ENCODE measurements around the gene IFI16.

DNA sequence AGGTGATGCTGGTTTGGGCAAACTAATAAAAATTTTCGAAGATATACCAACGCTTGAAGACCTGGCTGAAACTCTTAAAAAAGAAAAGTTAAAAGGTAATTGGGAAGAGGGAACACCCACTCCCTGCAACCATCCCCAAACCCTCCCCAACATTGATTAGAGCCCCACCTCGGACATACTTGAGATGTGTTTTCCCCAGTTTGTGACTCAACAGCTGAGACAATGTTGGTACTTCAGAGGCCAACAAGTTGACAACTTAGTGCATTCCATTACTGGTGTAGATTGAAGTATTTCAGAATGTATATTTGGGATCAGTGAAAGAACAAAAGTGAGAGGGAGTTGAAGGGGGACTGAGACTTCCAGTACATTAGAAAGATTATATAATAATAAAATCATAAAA lies 5.1 kb downstream of the IFI16 start:
- TF ChIP-seq HMG20A (CRISPR knock-in tag; IDR thresholded peaks at IDR 0.05; ENCODE audit: borderline replicate concordance) = no peak
- TF ChIP-seq CREB1 (IDR thresholded peaks at IDR 0.05) = no peak
- TF ChIP-seq CREB1 (CRISPR knock-in tag; IDR thresholded peaks at IDR 0.05) = no peak
- TF ChIP-seq, protein P1, sequence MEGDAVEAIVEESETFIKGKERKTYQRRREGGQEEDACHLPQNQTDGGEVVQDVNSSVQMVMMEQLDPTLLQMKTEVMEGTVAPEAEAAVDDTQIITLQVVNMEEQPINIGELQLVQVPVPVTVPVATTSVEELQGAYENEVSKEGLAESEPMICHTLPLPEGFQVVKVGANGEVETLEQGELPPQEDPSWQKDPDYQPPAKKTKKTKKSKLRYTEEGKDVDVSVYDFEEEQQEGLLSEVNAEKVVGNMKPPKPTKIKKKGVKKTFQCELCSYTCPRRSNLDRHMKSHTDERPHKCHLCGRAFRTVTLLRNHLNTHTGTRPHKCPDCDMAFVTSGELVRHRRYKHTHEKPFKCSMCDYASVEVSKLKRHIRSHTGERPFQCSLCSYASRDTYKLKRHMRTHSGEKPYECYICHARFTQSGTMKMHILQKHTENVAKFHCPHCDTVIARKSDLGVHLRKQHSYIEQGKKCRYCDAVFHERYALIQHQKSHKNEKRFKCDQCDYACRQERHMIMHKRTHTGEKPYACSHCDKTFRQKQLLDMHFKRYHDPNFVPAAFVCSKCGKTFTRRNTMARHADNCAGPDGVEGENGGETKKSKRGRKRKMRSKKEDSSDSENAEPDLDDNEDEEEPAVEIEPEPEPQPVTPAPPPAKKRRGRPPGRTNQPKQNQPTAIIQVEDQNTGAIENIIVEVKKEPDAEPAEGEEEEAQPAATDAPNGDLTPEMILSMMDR (CRISPR knock-in tag; IDR thresholded peaks at IDR 0.05) = no peak
- TF ChIP-seq ZNF317 (CRISPR knock-in tag; IDR thresholded peaks at IDR 0.05) = no peak
- no peak for TF ChIP-seq POLR2AphosphoS5 (IDR thresholded peaks at IDR 0.05; ENCODE audit: low read depth, low read length)
- TF ChIP-seq, protein P2, sequence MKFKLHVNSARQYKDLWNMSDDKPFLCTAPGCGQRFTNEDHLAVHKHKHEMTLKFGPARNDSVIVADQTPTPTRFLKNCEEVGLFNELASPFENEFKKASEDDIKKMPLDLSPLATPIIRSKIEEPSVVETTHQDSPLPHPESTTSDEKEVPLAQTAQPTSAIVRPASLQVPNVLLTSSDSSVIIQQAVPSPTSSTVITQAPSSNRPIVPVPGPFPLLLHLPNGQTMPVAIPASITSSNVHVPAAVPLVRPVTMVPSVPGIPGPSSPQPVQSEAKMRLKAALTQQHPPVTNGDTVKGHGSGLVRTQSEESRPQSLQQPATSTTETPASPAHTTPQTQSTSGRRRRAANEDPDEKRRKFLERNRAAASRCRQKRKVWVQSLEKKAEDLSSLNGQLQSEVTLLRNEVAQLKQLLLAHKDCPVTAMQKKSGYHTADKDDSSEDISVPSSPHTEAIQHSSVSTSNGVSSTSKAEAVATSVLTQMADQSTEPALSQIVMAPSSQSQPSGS (CRISPR knock-in tag; IDR thresholded peaks at IDR 0.05) = no peak
- TF ChIP-seq, protein P3, sequence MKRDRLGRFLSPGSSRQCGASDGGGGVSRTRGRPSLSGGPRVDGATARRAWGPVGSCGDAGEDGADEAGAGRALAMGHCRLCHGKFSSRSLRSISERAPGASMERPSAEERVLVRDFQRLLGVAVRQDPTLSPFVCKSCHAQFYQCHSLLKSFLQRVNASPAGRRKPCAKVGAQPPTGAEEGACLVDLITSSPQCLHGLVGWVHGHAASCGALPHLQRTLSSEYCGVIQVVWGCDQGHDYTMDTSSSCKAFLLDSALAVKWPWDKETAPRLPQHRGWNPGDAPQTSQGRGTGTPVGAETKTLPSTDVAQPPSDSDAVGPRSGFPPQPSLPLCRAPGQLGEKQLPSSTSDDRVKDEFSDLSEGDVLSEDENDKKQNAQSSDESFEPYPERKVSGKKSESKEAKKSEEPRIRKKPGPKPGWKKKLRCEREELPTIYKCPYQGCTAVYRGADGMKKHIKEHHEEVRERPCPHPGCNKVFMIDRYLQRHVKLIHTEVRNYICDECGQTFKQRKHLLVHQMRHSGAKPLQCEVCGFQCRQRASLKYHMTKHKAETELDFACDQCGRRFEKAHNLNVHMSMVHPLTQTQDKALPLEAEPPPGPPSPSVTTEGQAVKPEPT (CRISPR knock-in tag; IDR thresholded peaks at IDR 0.05; ENCODE audit: low read depth) = no peak
- no peak for TF ChIP-seq KLF15 (CRISPR knock-in tag; IDR thresholded peaks at IDR 0.05; ENCODE audit: borderline replicate concordance)

Measured in HepG2 (cell line).